ENCODE data around the gene OSCP1.
"Not testable (repeated sequence)": the region's sequence is repeated elsewhere in the genome, so short reads cannot be mapped to it uniquely, and the experiment has no call there.

The OSCP1 gene

DNA sequence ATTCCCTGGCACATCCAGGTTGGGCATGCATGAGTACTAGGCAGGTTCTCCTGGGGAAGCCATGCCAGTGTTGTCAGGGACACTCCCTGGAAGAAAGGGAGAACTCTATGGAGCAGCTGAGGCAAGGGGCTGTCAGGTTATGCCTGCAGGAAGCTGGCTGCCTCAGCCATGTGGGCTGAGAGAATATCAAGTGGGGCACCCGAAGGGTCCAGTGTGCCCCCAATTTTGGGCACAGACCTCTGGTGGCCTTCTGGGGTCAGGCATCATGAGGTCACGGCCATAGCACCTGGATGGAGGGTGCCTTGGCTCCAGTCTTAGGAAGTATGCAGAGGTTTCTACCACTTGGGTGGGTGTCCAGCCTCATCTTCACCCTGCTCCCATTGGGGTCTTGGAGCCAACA, 29.9 kb upstream of the OSCP1 start:
- no peak overlapping the region for H3K4me3 ChIP-seq (ENCODE audit: low read depth, low read length)
- DNase-seq (ENCODE audit: low read depth) = no peak
- TF ChIP-seq, protein P1, sequence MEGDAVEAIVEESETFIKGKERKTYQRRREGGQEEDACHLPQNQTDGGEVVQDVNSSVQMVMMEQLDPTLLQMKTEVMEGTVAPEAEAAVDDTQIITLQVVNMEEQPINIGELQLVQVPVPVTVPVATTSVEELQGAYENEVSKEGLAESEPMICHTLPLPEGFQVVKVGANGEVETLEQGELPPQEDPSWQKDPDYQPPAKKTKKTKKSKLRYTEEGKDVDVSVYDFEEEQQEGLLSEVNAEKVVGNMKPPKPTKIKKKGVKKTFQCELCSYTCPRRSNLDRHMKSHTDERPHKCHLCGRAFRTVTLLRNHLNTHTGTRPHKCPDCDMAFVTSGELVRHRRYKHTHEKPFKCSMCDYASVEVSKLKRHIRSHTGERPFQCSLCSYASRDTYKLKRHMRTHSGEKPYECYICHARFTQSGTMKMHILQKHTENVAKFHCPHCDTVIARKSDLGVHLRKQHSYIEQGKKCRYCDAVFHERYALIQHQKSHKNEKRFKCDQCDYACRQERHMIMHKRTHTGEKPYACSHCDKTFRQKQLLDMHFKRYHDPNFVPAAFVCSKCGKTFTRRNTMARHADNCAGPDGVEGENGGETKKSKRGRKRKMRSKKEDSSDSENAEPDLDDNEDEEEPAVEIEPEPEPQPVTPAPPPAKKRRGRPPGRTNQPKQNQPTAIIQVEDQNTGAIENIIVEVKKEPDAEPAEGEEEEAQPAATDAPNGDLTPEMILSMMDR (IDR thresholded peaks at IDR 0.05; ENCODE audit: low read depth, low read length, missing control alignments) = no peak

DNA sequence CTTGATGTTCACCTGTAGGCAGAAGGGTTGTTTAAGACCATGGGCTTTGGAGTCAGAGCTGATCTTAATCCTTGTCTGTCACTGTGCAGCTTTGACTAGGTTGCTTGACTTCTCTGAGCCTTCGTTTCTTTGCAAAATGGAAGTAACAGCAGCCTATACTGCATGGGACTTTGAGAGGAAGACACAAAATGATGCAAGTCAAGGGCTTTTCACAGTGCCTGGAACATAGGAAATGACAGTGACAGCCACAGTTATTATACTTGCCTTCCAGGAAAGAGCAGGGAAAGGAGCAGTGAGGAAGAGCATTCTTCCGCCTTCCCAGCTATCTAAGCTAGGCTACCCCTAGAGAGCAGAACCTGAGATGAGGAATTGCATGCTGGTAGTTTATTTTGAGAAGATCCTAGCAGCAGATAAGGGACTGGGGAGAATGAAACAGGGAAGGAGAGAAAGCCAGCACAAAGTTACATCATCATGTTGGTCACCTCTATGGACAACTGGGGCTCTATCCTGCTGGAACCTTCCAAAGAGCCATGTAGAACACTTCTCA, 29.3 kb upstream of the OSCP1 start:
- TF ChIP-seq, protein P1 (IDR thresholded peaks at IDR 0.05; ENCODE audit: low read depth, low read length, missing control alignments) = no peak
- no peak for DNase-seq (ENCODE audit: low read depth)
- H3K4me3 ChIP-seq (ENCODE audit: low read depth, low read length) = no peak overlapping the region

DNA sequence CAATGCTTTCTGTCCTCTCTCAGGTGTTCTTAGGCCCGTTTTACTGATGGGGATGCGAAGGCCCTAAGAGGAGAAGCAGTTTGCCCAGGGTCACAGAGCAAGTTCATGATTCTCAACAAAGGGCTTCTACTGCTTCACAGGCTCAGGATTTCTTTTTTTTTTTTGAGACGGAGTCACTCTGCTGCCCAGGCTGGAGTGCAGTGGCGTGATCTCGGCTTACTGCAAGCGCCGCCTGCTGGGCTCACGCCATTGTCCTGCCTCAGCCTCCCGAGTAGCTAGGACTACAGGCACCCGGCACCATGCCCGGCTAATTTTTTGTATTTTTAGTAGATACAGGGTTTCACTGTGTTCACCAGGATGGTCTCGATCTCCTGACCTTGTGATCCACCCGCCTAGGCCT, 27.4 kb upstream of the OSCP1 start:
- not testable (repeated sequence) for H3K4me3 ChIP-seq (ENCODE audit: low read depth, low read length); DNase-seq (ENCODE audit: low read depth)

DNA sequence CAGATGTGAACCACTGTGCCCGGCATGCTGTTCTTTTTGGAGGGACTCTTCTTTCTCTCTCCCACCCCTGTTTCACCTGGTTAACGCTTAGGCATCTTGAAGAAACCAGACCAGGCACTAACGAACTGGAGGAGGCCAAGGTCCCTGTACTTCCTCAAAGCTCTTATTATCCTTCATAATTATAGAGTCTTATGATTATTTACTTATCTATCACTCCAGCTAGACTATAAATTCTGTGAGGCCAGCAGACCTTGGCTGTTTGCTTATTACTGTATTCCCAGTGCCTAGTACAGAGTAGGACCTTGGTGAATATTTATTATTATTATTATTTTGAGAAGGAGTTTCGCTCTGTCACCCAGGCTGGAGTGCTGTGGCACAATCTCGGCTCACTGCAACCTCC, 26.7 kb upstream of the OSCP1 start:
- no peak overlapping the region for H3K4me3 ChIP-seq (ENCODE audit: low read depth, low read length)
- TF ChIP-seq, protein P1 (IDR thresholded peaks at IDR 0.05; ENCODE audit: low read depth, low read length, missing control alignments) = no peak
- DNase-seq (ENCODE audit: low read depth) = no peak

DNA sequence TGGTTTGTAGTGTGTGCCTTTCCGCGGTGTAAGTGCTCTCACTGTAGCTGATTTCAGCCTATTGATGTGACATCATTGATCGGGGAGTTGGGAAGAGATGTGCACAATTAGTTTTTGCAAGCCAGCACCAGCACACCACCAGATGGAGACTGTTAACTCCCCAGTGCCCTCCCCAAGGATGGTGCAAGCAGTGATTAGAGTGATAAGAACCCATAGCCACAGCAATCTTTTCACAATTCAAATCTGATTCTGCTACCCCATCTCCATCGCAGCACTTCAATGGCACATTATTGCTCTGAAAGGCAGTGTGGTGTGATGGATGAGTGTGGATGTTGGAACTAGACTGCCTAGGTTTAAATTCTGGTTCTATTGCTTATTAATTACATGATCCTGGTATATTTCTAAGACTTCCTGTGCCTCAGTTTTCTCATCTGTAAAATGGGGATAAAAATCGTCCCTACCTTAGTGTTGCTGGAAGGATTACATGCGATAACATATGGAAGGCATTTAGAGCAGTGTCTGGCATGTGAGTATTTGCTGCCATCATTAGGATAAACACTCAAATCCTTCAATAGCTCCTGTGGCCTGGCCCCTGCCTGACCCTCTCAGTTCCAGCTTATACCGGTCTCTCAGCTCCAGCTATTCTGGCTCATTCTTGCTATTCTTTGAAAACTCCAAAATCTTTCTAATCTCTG, 25.8 kb upstream of the OSCP1 start:
- DNase-seq (ENCODE audit: low read depth) = no peak
- TF ChIP-seq, protein P1 (IDR thresholded peaks at IDR 0.05; ENCODE audit: low read depth, low read length, missing control alignments) = no peak
- no peak overlapping the region for H3K4me3 ChIP-seq (ENCODE audit: low read depth, low read length)

DNA sequence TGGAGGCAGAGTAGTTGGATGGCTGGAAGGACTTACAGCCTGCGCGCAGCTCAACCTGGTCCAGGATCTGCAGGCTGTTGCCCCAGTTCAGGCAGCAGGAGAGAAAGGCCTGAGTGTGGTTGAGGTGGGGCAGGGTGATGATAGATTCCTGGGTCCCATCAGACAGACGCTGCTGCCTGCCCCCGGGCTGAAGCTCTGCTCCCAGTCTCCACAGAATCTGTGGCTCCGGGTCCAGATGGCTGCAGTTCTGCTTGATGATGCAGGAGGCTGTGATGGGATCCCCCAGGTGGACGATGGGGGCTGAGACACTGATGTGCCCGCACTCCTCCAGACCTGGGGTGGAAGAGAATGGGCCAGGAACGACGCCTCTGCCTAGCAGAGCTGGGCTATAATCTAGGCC, 25.1 kb upstream of the OSCP1 start:
- no peak overlapping the region for H3K4me3 ChIP-seq (ENCODE audit: low read depth, low read length)
- DNase-seq (ENCODE audit: low read depth) = no peak
- TF ChIP-seq, protein P1 (IDR thresholded peaks at IDR 0.05; ENCODE audit: low read depth, low read length, missing control alignments) = no peak

DNA sequence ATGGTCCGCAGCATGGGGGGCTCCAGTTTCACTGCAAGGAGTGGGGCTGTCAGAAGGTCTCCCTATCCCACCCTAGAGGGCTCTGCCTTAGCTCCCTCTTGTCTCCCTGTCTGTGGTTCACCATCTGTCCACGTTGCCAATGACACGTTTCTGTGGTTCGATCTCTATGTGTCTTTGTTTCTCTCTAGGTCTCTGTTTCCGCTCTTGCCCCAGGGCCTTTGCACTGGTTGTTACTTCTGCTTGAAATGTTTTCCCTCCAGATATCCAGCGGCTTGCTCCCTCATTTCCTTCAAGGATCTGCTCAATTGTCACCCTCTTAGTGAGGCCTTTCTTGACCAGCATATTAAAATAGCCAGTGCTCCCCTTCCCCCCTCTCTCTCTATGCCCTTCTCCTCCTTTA, 22.4 kb upstream of the OSCP1 start:
- TF ChIP-seq, protein P1 (IDR thresholded peaks at IDR 0.05; ENCODE audit: low read depth, low read length, missing control alignments) = no peak
- no peak for DNase-seq (ENCODE audit: low read depth)
- no peak overlapping the region for H3K4me3 ChIP-seq (ENCODE audit: low read depth, low read length)
